H1 (cell line): Measurements from ENCODE around the gene ZDHHC11B. TPM values are rescaled to one million over a fixed set of nuclear protein-coding genes. Genes with fewer than 3 reads are reported as not detected.
"Not testable (repeated sequence)": the region's sequence is repeated elsewhere in the genome, so short reads cannot be mapped to it uniquely, and the experiment has no call there.

ENCODE experiments used
- CTCF ChIA-PET: fragments of 300-600 bp; sonication (Branson Sonifier 250); formaldehyde crosslinking; loops from one replicate; lab custom pipeline; 2021; ENCODE audit not compliant: partially characterized antibody; lab: Charles Lee
- POLR2A ChIA-PET: fragments of 300-600 bp; sonication (Branson Sonifier 250); formaldehyde crosslinking; loops from one replicate; lab custom pipeline; 2021; ENCODE audit warnings: inconsistent platforms; ENCODE audit not compliant: partially characterized antibody; lab: Charles Lee
- DNase-seq, 2 experiments: peaks; one replicate each; pipeline versions ENCODE4 v3.0.0 to v3.0.0-alpha.2; 2010 to 2022; ENCODE audit warnings: low spot score in 2 of 2, low read depth in 1 of 2, mixed read lengths in 1 of 2
- FAIRE-seq: peaks from 2 replicates; lab custom pipeline; 2011; peaks lifted over from hg19 to GRCh38; lab: Jason Lieb, UNC
- H2AFZ ChIP-seq: 2 replicates; pipeline ENCODE4 v1.8.1; 2012; ENCODE audit warnings: low read length, inconsistent platforms
- H2AK5ac ChIP-seq: 2 replicates; pipeline ENCODE4 v1.6.1; 2013; ENCODE audit warnings: low read depth, low read length
- H2BK120ac ChIP-seq: replicated peaks from 2 replicates; pipeline ENCODE3; 2013; ENCODE audit warnings: low read depth, low read length, inconsistent platforms
- H2BK12ac ChIP-seq: 2 replicates; pipeline ENCODE4 v1.6.1; 2013; ENCODE audit warnings: low read depth, low read length
- H2BK15ac ChIP-seq: 2 replicates; pipeline ENCODE4 v1.6.1; 2013; ENCODE audit warnings: low read length
- H2BK20ac ChIP-seq: 2 replicates; pipeline ENCODE4 v1.6.1; 2013; ENCODE audit warnings: low read length
- H2BK5ac ChIP-seq: 2 replicates; pipeline ENCODE4 v1.6.1; 2013; ENCODE audit warnings: low read depth, low read length
- H3K14ac ChIP-seq: 2 replicates; pipeline ENCODE4 v1.6.1; 2013; ENCODE audit warnings: inconsistent platforms; ENCODE audit not compliant: insufficient read length
- H3K18ac ChIP-seq: 2 replicates; pipeline ENCODE4 v1.6.1; 2013; ENCODE audit warnings: low read length; ENCODE audit errors: extremely low read depth
- H3K23ac ChIP-seq: 2 replicates; pipeline ENCODE4 v1.6.1; 2013; ENCODE audit warnings: inconsistent platforms; ENCODE audit not compliant: insufficient read length
- H3K23me2 ChIP-seq: 2 replicates; pipeline ENCODE4 v1.6.1; 2013; ENCODE audit warnings: low read depth, low read length
- H3K27ac ChIP-seq: 2 replicates; pipeline ENCODE4 v1.6.1; 2011; ENCODE audit warnings: low read depth, low read length, inconsistent platforms
- H3K27me3 ChIP-seq, 4 experiments: replicated peaks in 1 of 4; 1 replicate in 1 of 4; 2 replicates in 3 of 4; pipeline versions ENCODE4 v1.6.1 to v1.8.1; 2011 to 2013; ENCODE audit warnings: low read length in 3 of 4, mild to moderate bottlenecking in 3 of 4, inconsistent platforms in 2 of 4, mixed read lengths in 2 of 4, moderate library complexity in 1 of 4; ENCODE audit not compliant: control insufficient read depth in 3 of 4, insufficient read depth in 3 of 4; ENCODE audit errors: extremely low read depth in 1 of 4
- H3K36me3 ChIP-seq, 4 experiments: 2 replicates each; pipeline versions ENCODE4 v1.6.1 to v1.8.1; 2011 to 2013; ENCODE audit warnings: mild to moderate bottlenecking in 4 of 4, low read length in 3 of 4, moderate library complexity in 2 of 4, control low read depth in 1 of 4, inconsistent platforms in 1 of 4; ENCODE audit not compliant: insufficient read depth in 4 of 4, control insufficient read depth in 2 of 4
- H3K4ac ChIP-seq: replicated peaks from 2 replicates; pipeline ENCODE3; 2013; ENCODE audit warnings: low read length, low read depth, mixed read lengths, inconsistent platforms; ENCODE audit not compliant: insufficient read length
- H3K4me1 ChIP-seq, 4 experiments: replicated peaks in 1 of 4; 1 replicate in 1 of 4; 2 replicates in 3 of 4; pipeline versions ENCODE4 v1.6.1 to v1.8.1; 2011 to 2013; ENCODE audit warnings: low read length in 3 of 4, inconsistent platforms in 2 of 4, mixed read lengths in 1 of 4; ENCODE audit not compliant: insufficient read depth in 4 of 4, control insufficient read depth in 3 of 4
- H3K4me2 ChIP-seq, 2 experiments: 2 replicates each; pipeline versions ENCODE4 v1.6.1 to v1.8.1; 2011 to 2013; ENCODE audit warnings: low read depth in 2 of 2, low read length in 2 of 2, control low read depth in 1 of 2, inconsistent platforms in 1 of 2, mild to moderate bottlenecking in 1 of 2; ENCODE audit not compliant: insufficient read depth in 1 of 2
- H3K4me3 ChIP-seq, 4 experiments: fragments of 200-600, 300-600 bp in 1 of 4; sonication (generic), shearing (Covaris generic), sonication (Bioruptor Twin) in 1 of 4; 2 replicates each; pipeline versions ENCODE4 v1.5.1 to v1.8.1; 2011 to 2016; ENCODE audit warnings: low read length in 4 of 4, low read depth in 3 of 4, control low read depth in 2 of 4, inconsistent platforms in 2 of 4, mild to moderate bottlenecking in 2 of 4, mixed read lengths in 1 of 4, moderate library complexity in 1 of 4; ENCODE audit not compliant: insufficient read depth in 2 of 4; ENCODE audit errors: extremely low read depth in 1 of 4
- H3K56ac ChIP-seq: replicated peaks from 2 replicates; pipeline ENCODE3; 2013; ENCODE audit warnings: low read depth, mild to moderate bottlenecking, mixed read lengths, low read length, inconsistent platforms; ENCODE audit not compliant: insufficient read length
- H3K79me1 ChIP-seq: 2 replicates; pipeline ENCODE4 v1.6.1; 2013; ENCODE audit warnings: low read depth, low read length, control low read depth
- H3K79me2 ChIP-seq, 2 experiments: 2 replicates each; pipeline versions ENCODE4 v1.6.1 to v1.8.1; 2012 to 2013; ENCODE audit warnings: low read length in 2 of 2, mild to moderate bottlenecking in 2 of 2, inconsistent platforms in 1 of 2; ENCODE audit not compliant: insufficient read depth in 2 of 2, control insufficient read depth in 1 of 2
- H3K9ac ChIP-seq, 4 experiments: replicated peaks in 1 of 4; 1 replicate in 1 of 4; 2 replicates in 3 of 4; pipeline versions ENCODE4 v1.6.1 to v1.8.1; 2011 to 2013; ENCODE audit warnings: low read depth in 3 of 4, low read length in 3 of 4, control low read depth in 2 of 4, mild to moderate bottlenecking in 2 of 4, moderate library complexity in 2 of 4, inconsistent platforms in 1 of 4; ENCODE audit errors: extremely low read depth in 1 of 4
- H3K9me3 ChIP-seq, 2 experiments: 2 replicates each; pipeline versions ENCODE4 v1.6.1 to v1.8.1; 2012 to 2013; ENCODE audit warnings: mild to moderate bottlenecking in 2 of 2, moderate library complexity in 2 of 2, control low read depth in 1 of 2, inconsistent platforms in 1 of 2, low read depth in 1 of 2, low read length in 1 of 2, mixed read lengths in 1 of 2; ENCODE audit not compliant: insufficient read depth in 2 of 2
- H4K20me1 ChIP-seq, 2 experiments: replicated peaks in 1 of 2; 2 replicates each; pipeline versions ENCODE3 to v1.8.1; 2011 to 2013; ENCODE audit warnings: inconsistent platforms in 2 of 2, low read length in 2 of 2, mild to moderate bottlenecking in 1 of 2; ENCODE audit not compliant: insufficient read depth in 2 of 2, control insufficient read depth in 1 of 2
- H4K5ac ChIP-seq: 2 replicates; pipeline ENCODE4 v1.6.1; 2013; ENCODE audit warnings: low read length, low read depth, mixed read lengths, inconsistent platforms; ENCODE audit not compliant: insufficient read length
- H4K8ac ChIP-seq: 2 replicates; pipeline ENCODE4 v1.8.0; 2013; ENCODE audit warnings: mild to moderate bottlenecking, moderate library complexity, low read length, inconsistent platforms; ENCODE audit not compliant: insufficient read depth; ENCODE audit errors: extremely low read depth
- H4K91ac ChIP-seq: replicated peaks from 2 replicates; pipeline ENCODE3; 2013; ENCODE audit warnings: low read length, mixed read lengths, inconsistent platforms; ENCODE audit not compliant: insufficient read length
- WGBS, 2 experiments: shearing (Covaris generic) in 1 of 2; methylation state at CpG; one replicate each; pipeline versions ENCODE4 v1.1.6 to v1.1.7; 2013 to 2015; ENCODE audit warnings: low lambda C conversion rate in 2 of 2, mixed read lengths in 2 of 2, inconsistent platforms in 1 of 2, low coverage in 1 of 2, missing lambda C conversion rate in 1 of 2; ENCODE audit not compliant: insufficient replicate concordance in 2 of 2, insufficient coverage in 1 of 2, insufficient read length in 1 of 2; ENCODE audit errors: extremely low coverage in 1 of 2, missing lambda C conversion rate in 1 of 2; 5-methylcytosine and 5-hydroxymethylcytosine counted together
- polyA plus RNA-seq, 7 experiments: library from polyadenylated mRNA; depleted of rRNA in 3 of 7; stranded (reverse) in 5 of 7; unstranded in 2 of 7; fragments of >200 nt in 5 of 7; fragments of 200-250 nt in 2 of 7; gene quantifications; 1 replicate in 5 of 7; 2 replicates in 1 of 7; 4 replicates in 1 of 7; pipeline versions ENCODE4 v1.2.1 to v1.2.3, GENCODE V29; 2011 to 2013; ENCODE audit warnings: missing spikeins in 2 of 7, mixed read lengths in 2 of 7
- total RNA-seq: library from RNA; stranded (reverse); fragmentation: NEBNext Ultra II Directional; extraction: Animal tissue kit (Norgen Biotek cat#: 25700); gene quantifications from 2 replicates; pipeline ENCODE4 v1.2.1, GENCODE V29; 2021

The ZDHHC11B gene
- total and polyA plus RNA-seq, 2 of the 8 experiments (the other 6 are each of a cell fraction or from before 2014, with no cell fraction given), result 0.29 to 2.5 TPM

DNA sequence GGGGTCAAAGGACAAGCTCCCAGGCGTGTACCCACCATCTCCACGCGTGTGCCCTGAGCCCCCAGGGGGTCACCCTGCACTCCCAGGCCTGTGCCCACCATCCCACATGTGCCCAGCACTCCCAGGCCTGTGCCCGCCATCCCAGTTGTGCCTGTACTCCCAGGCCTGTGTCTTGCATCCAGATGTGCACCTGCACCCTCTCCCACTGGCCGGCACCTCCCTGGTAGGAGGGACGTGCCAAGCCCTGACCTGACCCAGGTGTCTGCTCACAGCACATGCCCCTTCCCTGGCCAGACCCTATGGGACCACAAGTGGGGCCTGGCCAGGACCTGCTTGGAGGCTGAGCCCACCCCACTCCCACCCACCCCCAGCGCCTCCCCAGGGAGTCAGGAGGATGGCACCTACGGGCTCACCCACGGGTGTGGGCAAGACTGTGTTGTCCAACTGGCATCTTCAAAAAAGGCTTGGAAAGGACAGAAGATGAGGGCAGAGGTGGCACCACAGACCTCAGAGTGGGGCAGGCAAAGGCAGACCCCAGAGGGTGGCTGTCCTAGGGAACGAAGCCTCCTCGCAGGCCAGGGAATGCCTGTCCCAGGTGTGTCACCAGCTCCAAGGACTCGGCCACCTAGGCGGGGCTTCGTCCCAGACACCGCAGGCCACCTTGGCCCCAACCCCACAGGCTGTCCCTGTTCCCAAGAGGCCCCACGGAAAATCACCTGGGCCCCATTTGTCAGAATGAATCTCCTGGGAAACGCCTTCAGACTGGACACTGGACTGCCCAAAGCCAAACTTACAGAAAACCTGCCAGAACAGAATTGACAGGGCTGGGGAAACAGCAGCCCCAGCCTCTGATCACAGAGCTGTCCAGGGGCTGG is 103.0 kb downstream of the ZDHHC11B start:
- H3K9ac ChIP-seq, H3K4me2 ChIP-seq, H3K79me1 ChIP-seq, H4K8ac ChIP-seq, DNase-seq, H2BK20ac ChIP-seq, H3K27me3 ChIP-seq, H3K23me2 ChIP-seq, H2BK120ac ChIP-seq, H3K27ac ChIP-seq, H2BK12ac ChIP-seq, H2BK5ac ChIP-seq, H3K36me3 ChIP-seq, H4K91ac ChIP-seq, H2AFZ ChIP-seq, H3K14ac ChIP-seq, H3K79me2 ChIP-seq, H2AK5ac ChIP-seq, H3K23ac ChIP-seq, H3K56ac ChIP-seq, H3K9me3 ChIP-seq, H3K4me1 ChIP-seq, H3K4me3 ChIP-seq, H3K18ac ChIP-seq, POLR2A ChIA-PET, H3K4ac ChIP-seq, H4K20me1 ChIP-seq, H4K5ac ChIP-seq, H2BK15ac ChIP-seq: not testable (repeated sequence)
- CTCF ChIA-PET, result interaction anchor here (1.2 kb wide), 2 partner anchors 10 to 76 kb away, joined by 3 to 4 read pairs; no protein-coding TSS in a partner anchor
- peak; percentile 50 for FAIRE-seq
- WGBS, 2 experiments, result 96% methylated on average over 12 of the region's 17 CpGs; no CpG with 5 or more reads in 1 of the 2 experiments
